HT1080 (cell line): ENCODE data around the gene CSNK2A1. TPM values are rescaled to one million over a fixed set of nuclear protein-coding genes. Genes with fewer than 3 reads are reported as not detected.

ENCODE experiments used
- DNase-seq: peaks from one replicate; pipeline ENCODE4 v3.0.0-alpha.2; 2015; ENCODE audit warnings: low read depth
- small RNA-seq: library from RNA; depleted of rRNA; stranded (forward); fragments of <200 nt; gene quantifications from one replicate; pipeline ENCODE3, GENCODE V24; 2014
- total RNA-seq: library from RNA; depleted of rRNA; stranded (reverse); fragments of >200 nt; shearing (Covaris generic); gene quantifications from 2 replicates; pipeline ENCODE4 v1.2.3, GENCODE V29; 2014; rRNA removed

Gene CSNK2A1
- total RNA-seq, 1 experiment from 2014 or later, result 187 TPM

- DNase-seq, result peak; percentile 48
Measured at GRCh38 chr20:433300-433975, 110.2 kb downstream of the CSNK2A1 start.

- no peak for DNase-seq
Measured at GRCh38 chr20:432677-433299, 110.8 kb downstream of the CSNK2A1 start.

GRCh38 chr20:432208-432607 lies 111.4 kb downstream of the CSNK2A1 start:
- DNase-seq, result no peak

GRCh38 chr20:431012-431904 lies 112.3 kb downstream of the CSNK2A1 start:
- peak; percentile 75 for DNase-seq

GRCh38 chr20:430091-430999 lies 113.2 kb downstream of the CSNK2A1 start:
- no peak for DNase-seq

GRCh38 chr20:428658-429200 lies 114.9 kb downstream of the CSNK2A1 start:
- DNase-seq, result no peak

- DNase-seq, result no peak
Measured at GRCh38 chr20:427849-428657, 115.5 kb downstream of the CSNK2A1 start.

- DNase-seq, result no peak
Measured at GRCh38 chr20:427401-427800, 116.2 kb downstream of the CSNK2A1 start.

- no peak for DNase-seq
Measured at GRCh38 chr20:426566-426965, 117.0 kb downstream of the CSNK2A1 start.

Small RNA genes lying within 50 kb of the gene (small RNA-seq; reads per million reads assigned to genes)
- not detected for gene RF00019

Other genes with a start within 250 kb of the CSNK2A1 start
- 17.3 and 22.2 TPM in 2 replicates for gene ZCCHC3, start 246.2 kb downstream of the CSNK2A1 start, total RNA-seq
- 8.7 and 13.2 TPM in 2 replicates for gene SOX12, start 218.2 kb downstream of the CSNK2A1 start, total RNA-seq
- 18.8 and 21.7 TPM in 2 replicates for gene NRSN2, start 196.7 kb downstream of the CSNK2A1 start, total RNA-seq
- gene TRIB3, start 163.0 kb downstream of the CSNK2A1 start, total RNA-seq, result 91.3 and 92.5 TPM in 2 replicates
- gene RBCK1, start 135.5 kb downstream of the CSNK2A1 start, total RNA-seq, result 105 and 122 TPM in 2 replicates
- gene TBC1D20, start 81.3 kb downstream of the CSNK2A1 start, total RNA-seq, result 20.4 and 25.2 TPM in 2 replicates
- not detected in 2 replicates for gene TCF15, start 66.5 kb upstream of the CSNK2A1 start, total RNA-seq
- 73.8 and 81.3 TPM in 2 replicates for gene SRXN1, start 109.4 kb upstream of the CSNK2A1 start, total RNA-seq
- gene SCRT2, start 132.0 kb upstream of the CSNK2A1 start, total RNA-seq, result not detected in 2 replicates
- 0.11 TPM in 1 of 2 replicates, not detected in the other for gene SLC52A3, start 224.7 kb upstream of the CSNK2A1 start, total RNA-seq